ENCODE data around the gene CDC37. TPM values are rescaled to one million over a fixed set of nuclear protein-coding genes. Genes with fewer than 3 reads are reported as not detected.
"Not testable (repeated sequence)": the region's sequence is repeated elsewhere in the genome, so short reads cannot be mapped to it uniquely, and the experiment has no call there.

Gene CDC37
- total RNA-seq, 1 experiment from 2014 or later = 204 TPM

DNA sequence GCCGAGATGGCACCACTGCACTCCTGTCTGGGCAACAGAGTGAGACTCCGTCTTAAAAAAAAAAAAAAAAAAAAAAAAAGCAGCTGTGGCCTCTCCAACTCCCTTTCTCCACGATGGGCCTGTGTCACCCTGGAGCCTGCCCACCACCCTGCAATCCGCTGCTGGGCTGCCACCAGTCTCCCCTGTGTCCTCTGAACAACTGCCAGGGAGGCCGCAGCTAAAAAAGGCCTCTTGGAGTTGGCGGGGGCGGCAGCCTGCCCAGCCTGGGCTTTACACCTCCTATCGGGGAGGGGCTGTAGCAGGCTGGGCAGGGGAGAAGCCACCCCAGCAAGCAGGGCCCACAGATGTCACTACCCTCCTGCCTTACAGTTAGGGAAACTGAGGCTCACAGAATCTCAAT, 3.5 kb downstream of the CDC37 start (continued):
- TF ChIP-seq, protein P1, sequence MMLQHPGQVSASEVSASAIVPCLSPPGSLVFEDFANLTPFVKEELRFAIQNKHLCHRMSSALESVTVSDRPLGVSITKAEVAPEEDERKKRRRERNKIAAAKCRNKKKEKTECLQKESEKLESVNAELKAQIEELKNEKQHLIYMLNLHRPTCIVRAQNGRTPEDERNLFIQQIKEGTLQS (CRISPR knock-in tag; conservative IDR thresholded peaks at IDR 0.05) = no peak
- TF ChIP-seq HMGA2 (CRISPR knock-in tag; IDR thresholded peaks at IDR 0.05) = no peak

DNA sequence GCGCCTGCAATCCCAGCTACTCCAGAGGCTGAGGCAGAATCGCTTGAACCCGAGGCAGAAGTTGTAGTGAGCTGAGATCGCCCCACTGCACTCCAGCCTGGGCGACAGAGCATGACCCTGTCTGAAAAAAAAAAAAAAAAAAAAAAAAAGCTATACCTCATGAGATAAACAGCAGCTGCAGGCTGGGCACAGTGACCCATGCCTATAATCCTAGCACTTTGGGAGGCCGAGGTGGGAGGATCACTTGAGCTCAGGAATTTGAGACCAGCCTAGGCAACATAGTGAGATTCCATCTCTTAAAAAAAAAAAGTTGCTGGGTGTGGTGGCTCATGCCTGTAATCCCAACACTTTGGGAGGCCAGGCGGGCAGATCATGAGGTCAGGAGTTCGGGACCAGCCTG, 4.0 kb downstream of the CDC37 start:
- not testable (repeated sequence) for H3K27me3 Mint-ChIP-seq (ENCODE audit: low read depth); H3K27ac Mint-ChIP-seq; H3K9me3 Mint-ChIP-seq; ATAC-seq; H3K4me3 Mint-ChIP-seq; DNase-seq (ENCODE audit: low spot score)
- Mint-ChIP-seq H3K36me3 (peaks cover 20% of the 10 kb centered on the region), H3K4me1 (peaks cover 15% of the 10 kb centered on the region)
- POLR2A ChIA-PET = interaction anchor here (0.6 kb wide), 1 partner anchor 104 kb away, joined by 4 read pairs; the partner anchor contains the start of gene KEAP1
- CTCF ChIA-PET = interaction anchor here (0.6 to 2.9 kb wide), 6 partner anchors 9 to 140 kb away, joined by 3 to 23 read pairs (median 8); partner anchors contain the start of gene ICAM1

DNA sequence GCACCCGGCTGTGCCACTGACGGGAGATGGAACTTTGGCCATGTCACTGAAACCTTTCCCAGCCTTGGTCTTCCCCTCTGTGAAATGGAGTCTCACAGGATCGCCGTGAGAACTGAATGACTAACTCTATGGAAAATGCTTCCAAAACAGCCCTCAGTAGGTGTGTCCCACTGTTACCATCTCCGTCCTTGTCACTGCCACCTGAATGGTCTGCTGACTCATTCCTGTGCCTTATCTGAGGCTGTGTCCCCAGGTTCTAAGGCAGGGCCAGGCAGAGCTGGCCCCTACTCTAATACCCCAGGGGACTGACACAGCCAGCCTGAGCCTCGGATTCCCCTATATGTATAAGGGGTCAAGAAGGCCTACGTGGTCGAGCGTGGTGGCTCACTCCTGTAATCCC, 4.5 kb downstream of the CDC37 start:
- no peak for ATAC-seq
- Mint-ChIP-seq H3K9me3 (no peaks in the 10 kb centered on the region), H3K27me3 (ENCODE audit: low read depth) (no peaks in the 10 kb centered on the region; the same call in 1 of the 2 replicates), H3K27ac (no peak overlapping the region), H3K36me3 (peaks cover 20% of the 10 kb centered on the region), H3K4me1 (peaks cover 15% of the 10 kb centered on the region), H3K4me3 (no peak overlapping the region)
- DNase-seq (ENCODE audit: low spot score) = no peak
- TF ChIP-seq ZNF138 (CRISPR knock-in tag; conservative IDR thresholded peaks at IDR 0.05) (no peak), TEAD1 (CRISPR knock-in tag; IDR thresholded peaks at IDR 0.05) (no peak), EMX1 (CRISPR knock-in tag; IDR thresholded peaks at IDR 0.05) (no peak), ESRRA (CRISPR knock-in tag; IDR thresholded peaks at IDR 0.05; ENCODE audit: borderline replicate concordance) (no peak)
- TF ChIP-seq, protein P2, sequence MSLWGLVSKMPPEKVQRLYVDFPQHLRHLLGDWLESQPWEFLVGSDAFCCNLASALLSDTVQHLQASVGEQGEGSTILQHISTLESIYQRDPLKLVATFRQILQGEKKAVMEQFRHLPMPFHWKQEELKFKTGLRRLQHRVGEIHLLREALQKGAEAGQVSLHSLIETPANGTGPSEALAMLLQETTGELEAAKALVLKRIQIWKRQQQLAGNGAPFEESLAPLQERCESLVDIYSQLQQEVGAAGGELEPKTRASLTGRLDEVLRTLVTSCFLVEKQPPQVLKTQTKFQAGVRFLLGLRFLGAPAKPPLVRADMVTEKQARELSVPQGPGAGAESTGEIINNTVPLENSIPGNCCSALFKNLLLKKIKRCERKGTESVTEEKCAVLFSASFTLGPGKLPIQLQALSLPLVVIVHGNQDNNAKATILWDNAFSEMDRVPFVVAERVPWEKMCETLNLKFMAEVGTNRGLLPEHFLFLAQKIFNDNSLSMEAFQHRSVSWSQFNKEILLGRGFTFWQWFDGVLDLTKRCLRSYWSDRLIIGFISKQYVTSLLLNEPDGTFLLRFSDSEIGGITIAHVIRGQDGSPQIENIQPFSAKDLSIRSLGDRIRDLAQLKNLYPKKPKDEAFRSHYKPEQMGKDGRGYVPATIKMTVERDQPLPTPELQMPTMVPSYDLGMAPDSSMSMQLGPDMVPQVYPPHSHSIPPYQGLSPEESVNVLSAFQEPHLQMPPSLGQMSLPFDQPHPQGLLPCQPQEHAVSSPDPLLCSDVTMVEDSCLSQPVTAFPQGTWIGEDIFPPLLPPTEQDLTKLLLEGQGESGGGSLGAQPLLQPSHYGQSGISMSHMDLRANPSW (CRISPR knock-in tag; conservative IDR thresholded peaks at IDR 0.05; ENCODE audit: low read depth) = no peak
- POLR2A ChIA-PET = no interaction called here
- CTCF ChIA-PET = interaction anchor here (0.6 to 2.9 kb wide), 6 partner anchors 8 to 140 kb away, joined by 3 to 23 read pairs (median 8); partner anchors contain the start of gene ICAM1

DNA sequence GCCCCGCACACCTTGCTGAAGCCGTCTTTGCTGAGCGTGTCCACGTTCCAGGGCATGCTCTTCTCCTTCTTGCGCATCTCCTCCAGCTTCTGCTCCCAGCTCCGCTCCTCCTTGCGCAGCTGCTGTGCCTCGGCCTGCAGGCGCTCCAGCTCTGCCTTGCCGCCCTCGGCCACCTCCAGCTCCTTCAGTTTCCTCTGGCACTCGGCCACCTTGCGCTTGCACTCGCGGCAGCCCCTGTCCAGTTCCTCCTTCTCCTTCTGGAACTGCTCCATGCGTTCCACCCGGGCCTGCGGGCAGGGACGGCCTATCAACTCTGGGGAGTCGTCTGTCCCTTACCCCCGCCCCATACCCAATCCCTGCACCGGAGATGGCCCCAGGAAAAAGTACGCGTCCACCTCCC, 7.4 kb downstream of the CDC37 start:
- no peaks in the 10 kb centered on the region for H3K27me3 Mint-ChIP-seq (ENCODE audit: low read depth)
- DNase-seq (ENCODE audit: low spot score) (no peak), ATAC-seq (no peak)
- no peak overlapping the region for H3K4me3 Mint-ChIP-seq
- H3K4me1 Mint-ChIP-seq = no peaks in the 10 kb centered on the region
- ChIA-PET POLR2A (no interaction called here), CTCF (interaction anchor here (0.9 to 1.9 kb wide), 2 partner anchors 89 to 137 kb away, joined by 3 to 5 read pairs; no protein-coding TSS in a partner anchor)
- H3K9me3 Mint-ChIP-seq = no peaks in the 10 kb centered on the region
- H3K27ac Mint-ChIP-seq = no peak overlapping the region
- TF ChIP-seq NFATC4 (CRISPR knock-in tag; IDR thresholded peaks at IDR 0.05) (no peak), FOXP1 (CRISPR knock-in tag; IDR thresholded peaks at IDR 0.05; ENCODE audit: borderline replicate concordance) (no peak), EMX1 (CRISPR knock-in tag; IDR thresholded peaks at IDR 0.05) (no peak), TEAD1 (CRISPR knock-in tag; IDR thresholded peaks at IDR 0.05) (no peak), NR1H2 (CRISPR knock-in tag; IDR thresholded peaks at IDR 0.05) (no peak), HMGA2 (CRISPR knock-in tag; IDR thresholded peaks at IDR 0.05) (no peak), SP1 (CRISPR knock-in tag; conservative IDR thresholded peaks at IDR 0.05) (no peak)
- TF ChIP-seq, protein P2 (CRISPR knock-in tag; conservative IDR thresholded peaks at IDR 0.05; ENCODE audit: low read depth) = no peak
- TF ChIP-seq, protein P3, sequence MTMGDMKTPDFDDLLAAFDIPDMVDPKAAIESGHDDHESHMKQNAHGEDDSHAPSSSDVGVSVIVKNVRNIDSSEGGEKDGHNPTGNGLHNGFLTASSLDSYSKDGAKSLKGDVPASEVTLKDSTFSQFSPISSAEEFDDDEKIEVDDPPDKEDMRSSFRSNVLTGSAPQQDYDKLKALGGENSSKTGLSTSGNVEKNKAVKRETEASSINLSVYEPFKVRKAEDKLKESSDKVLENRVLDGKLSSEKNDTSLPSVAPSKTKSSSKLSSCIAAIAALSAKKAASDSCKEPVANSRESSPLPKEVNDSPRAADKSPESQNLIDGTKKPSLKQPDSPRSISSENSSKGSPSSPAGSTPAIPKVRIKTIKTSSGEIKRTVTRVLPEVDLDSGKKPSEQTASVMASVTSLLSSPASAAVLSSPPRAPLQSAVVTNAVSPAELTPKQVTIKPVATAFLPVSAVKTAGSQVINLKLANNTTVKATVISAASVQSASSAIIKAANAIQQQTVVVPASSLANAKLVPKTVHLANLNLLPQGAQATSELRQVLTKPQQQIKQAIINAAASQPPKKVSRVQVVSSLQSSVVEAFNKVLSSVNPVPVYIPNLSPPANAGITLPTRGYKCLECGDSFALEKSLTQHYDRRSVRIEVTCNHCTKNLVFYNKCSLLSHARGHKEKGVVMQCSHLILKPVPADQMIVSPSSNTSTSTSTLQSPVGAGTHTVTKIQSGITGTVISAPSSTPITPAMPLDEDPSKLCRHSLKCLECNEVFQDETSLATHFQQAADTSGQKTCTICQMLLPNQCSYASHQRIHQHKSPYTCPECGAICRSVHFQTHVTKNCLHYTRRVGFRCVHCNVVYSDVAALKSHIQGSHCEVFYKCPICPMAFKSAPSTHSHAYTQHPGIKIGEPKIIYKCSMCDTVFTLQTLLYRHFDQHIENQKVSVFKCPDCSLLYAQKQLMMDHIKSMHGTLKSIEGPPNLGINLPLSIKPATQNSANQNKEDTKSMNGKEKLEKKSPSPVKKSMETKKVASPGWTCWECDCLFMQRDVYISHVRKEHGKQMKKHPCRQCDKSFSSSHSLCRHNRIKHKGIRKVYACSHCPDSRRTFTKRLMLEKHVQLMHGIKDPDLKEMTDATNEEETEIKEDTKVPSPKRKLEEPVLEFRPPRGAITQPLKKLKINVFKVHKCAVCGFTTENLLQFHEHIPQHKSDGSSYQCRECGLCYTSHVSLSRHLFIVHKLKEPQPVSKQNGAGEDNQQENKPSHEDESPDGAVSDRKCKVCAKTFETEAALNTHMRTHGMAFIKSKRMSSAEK (CRISPR knock-in tag; IDR thresholded peaks at IDR 0.05; ENCODE audit: borderline replicate concordance) = no peak
- TF ChIP-seq, protein P4, sequence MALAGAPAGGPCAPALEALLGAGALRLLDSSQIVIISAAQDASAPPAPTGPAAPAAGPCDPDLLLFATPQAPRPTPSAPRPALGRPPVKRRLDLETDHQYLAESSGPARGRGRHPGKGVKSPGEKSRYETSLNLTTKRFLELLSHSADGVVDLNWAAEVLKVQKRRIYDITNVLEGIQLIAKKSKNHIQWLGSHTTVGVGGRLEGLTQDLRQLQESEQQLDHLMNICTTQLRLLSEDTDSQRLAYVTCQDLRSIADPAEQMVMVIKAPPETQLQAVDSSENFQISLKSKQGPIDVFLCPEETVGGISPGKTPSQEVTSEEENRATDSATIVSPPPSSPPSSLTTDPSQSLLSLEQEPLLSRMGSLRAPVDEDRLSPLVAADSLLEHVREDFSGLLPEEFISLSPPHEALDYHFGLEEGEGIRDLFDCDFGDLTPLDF (CRISPR knock-in tag; IDR thresholded peaks at IDR 0.05) = no peak
- TF ChIP-seq, protein P5, sequence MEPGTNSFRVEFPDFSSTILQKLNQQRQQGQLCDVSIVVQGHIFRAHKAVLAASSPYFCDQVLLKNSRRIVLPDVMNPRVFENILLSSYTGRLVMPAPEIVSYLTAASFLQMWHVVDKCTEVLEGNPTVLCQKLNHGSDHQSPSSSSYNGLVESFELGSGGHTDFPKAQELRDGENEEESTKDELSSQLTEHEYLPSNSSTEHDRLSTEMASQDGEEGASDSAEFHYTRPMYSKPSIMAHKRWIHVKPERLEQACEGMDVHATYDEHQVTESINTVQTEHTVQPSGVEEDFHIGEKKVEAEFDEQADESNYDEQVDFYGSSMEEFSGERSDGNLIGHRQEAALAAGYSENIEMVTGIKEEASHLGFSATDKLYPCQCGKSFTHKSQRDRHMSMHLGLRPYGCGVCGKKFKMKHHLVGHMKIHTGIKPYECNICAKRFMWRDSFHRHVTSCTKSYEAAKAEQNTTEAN (CRISPR knock-in tag; IDR thresholded peaks at IDR 0.05) = no peak
- peaks cover 36% of the 10 kb centered on the region for H3K36me3 Mint-ChIP-seq
